ENCODE data around the gene FMN2.

- no peak for TF ChIP-seq POLR2A (IDR thresholded peaks at IDR 0.05)
- TF ChIP-seq CTCF (IDR thresholded peaks at IDR 0.05): no peak
Observed at GRCh38 chr1:240145120-240145519, 53.4 kb downstream of the FMN2 start.
